HEK293 (cell line): ENCODE measurements around the gene CPLX1.
A peak's percentile ranks its signal among the peaks of the same experiment; 100 is the strongest.

Experiments
- CTCF ChIA-PET: fragments of 350-600 bp; formaldehyde crosslinking; extraction: SDS; loops from one replicate; lab custom pipeline; 2021; ENCODE audit warnings: antibody characterized with exemption; lab: Yijun Ruan, JAX
- POLR2A ChIA-PET: fragments of 300-600 bp; formaldehyde crosslinking; extraction: SDS; loops from one replicate; lab custom pipeline; 2020; ENCODE audit warnings: antibody characterized with exemption, inconsistent platforms; lab: Yijun Ruan, JAX
- H3K27ac ChIP-seq: fragments of 200-500 bp; sonication (Bioruptor generic); 2 replicates; pipeline ENCODE4 v1.5.1; 2014; ENCODE audit warnings: low read depth, low read length, control low read depth, inconsistent platforms; ENCODE audit errors: extremely low read depth
- H3K36me3 ChIP-seq, 2 experiments: fragments of 200-500 bp in 1 of 2; sonication (Bioruptor generic) in 1 of 2; 1 replicate in 1 of 2; 2 replicates in 1 of 2; pipeline ENCODE4 v1.5.1; 2014 to 2017; ENCODE audit warnings: inconsistent platforms in 2 of 2, low read length in 2 of 2; ENCODE audit not compliant: control insufficient read depth in 2 of 2, insufficient read depth in 1 of 2
- H3K4me1 ChIP-seq: fragments of 200-500 bp; sonication (Bioruptor generic); 2 replicates; pipeline ENCODE4 v1.5.1; 2014; ENCODE audit warnings: mild to moderate bottlenecking, low read length, inconsistent platforms; ENCODE audit not compliant: control insufficient read depth, insufficient read depth
- H3K4me3 ChIP-seq: 2 replicates; pipeline ENCODE4 v1.5.1; 2011; ENCODE audit warnings: low read depth, mild to moderate bottlenecking, control low read depth, low read length, moderate library complexity
- H3K9me3 ChIP-seq: fragments of 200-500 bp; sonication (Bioruptor generic); 2 replicates; pipeline ENCODE4 v1.5.1; 2014; ENCODE audit warnings: low read depth, low read length, inconsistent platforms; ENCODE audit not compliant: control insufficient read depth, insufficient read depth
- GLIS2 ChIP-seq: fragments of 450-650 bp; formaldehyde crosslinking; IDR thresholded peaks from 2 replicates; pipeline ENCODE4 v1.5.1; 2016; ENCODE audit warnings: missing biosample characterization, missing genetic modification characterization
- KLF9 ChIP-seq: fragments of 450-650 bp; formaldehyde crosslinking; IDR thresholded peaks from 2 replicates; pipeline ENCODE4 v1.5.1; 2016; ENCODE audit warnings: missing biosample characterization, missing genetic modification characterization, low read depth
- SP7 ChIP-seq: fragments of 450-650 bp; formaldehyde crosslinking; IDR thresholded peaks from 2 replicates; pipeline ENCODE4 v1.5.1; 2016; ENCODE audit warnings: missing biosample characterization, missing genetic modification characterization
- TRIM28 ChIP-seq: IDR thresholded peaks from 2 replicates; pipeline ENCODE4 v1.6.1; 2011; ENCODE audit warnings: low read length, control low read depth, borderline replicate concordance
- ZNF404 ChIP-seq: fragments of 450-650 bp; formaldehyde crosslinking; IDR thresholded peaks from 2 replicates; pipeline ENCODE4 v1.5.1; 2017; ENCODE audit warnings: missing biosample characterization, missing genetic modification characterization
- ZNF768 ChIP-seq: fragments of 450-650 bp; formaldehyde crosslinking; IDR thresholded peaks from 2 replicates; pipeline ENCODE4 v1.5.1; 2018; ENCODE audit warnings: missing biosample characterization, mild to moderate bottlenecking, missing genetic modification characterization
- TF ChIP-seq, protein P1 (sequence below): fragments of 450-650 bp; formaldehyde crosslinking; IDR thresholded peaks from 2 replicates; pipeline ENCODE4 v1.5.1; 2016; ENCODE audit warnings: missing biosample characterization, missing genetic modification characterization
- TF ChIP-seq, protein P2 (sequence below): fragments of 450-650 bp; formaldehyde crosslinking; IDR thresholded peaks from 2 replicates; pipeline ENCODE4 v1.5.1; 2017; ENCODE audit warnings: missing biosample characterization, missing genetic modification characterization
- TF ChIP-seq, protein P3 (sequence below): fragments of 450-650 bp; formaldehyde crosslinking; IDR thresholded peaks from 2 replicates; pipeline ENCODE4 v1.5.1; 2016; ENCODE audit warnings: missing biosample characterization, missing genetic modification characterization
- TF ChIP-seq, protein P4 (sequence below): fragments of 450-650 bp; formaldehyde crosslinking; IDR thresholded peaks from 2 replicates; pipeline ENCODE4 v1.5.1; 2016; ENCODE audit warnings: missing biosample characterization, missing genetic modification characterization, borderline replicate concordance
- TF ChIP-seq, protein P5 (sequence below): fragments of 450-650 bp; formaldehyde crosslinking; IDR thresholded peaks from 2 replicates; pipeline ENCODE4 v1.5.1; 2017; ENCODE audit warnings: missing biosample characterization, missing genetic modification characterization

CPLX1 gene

DNA sequence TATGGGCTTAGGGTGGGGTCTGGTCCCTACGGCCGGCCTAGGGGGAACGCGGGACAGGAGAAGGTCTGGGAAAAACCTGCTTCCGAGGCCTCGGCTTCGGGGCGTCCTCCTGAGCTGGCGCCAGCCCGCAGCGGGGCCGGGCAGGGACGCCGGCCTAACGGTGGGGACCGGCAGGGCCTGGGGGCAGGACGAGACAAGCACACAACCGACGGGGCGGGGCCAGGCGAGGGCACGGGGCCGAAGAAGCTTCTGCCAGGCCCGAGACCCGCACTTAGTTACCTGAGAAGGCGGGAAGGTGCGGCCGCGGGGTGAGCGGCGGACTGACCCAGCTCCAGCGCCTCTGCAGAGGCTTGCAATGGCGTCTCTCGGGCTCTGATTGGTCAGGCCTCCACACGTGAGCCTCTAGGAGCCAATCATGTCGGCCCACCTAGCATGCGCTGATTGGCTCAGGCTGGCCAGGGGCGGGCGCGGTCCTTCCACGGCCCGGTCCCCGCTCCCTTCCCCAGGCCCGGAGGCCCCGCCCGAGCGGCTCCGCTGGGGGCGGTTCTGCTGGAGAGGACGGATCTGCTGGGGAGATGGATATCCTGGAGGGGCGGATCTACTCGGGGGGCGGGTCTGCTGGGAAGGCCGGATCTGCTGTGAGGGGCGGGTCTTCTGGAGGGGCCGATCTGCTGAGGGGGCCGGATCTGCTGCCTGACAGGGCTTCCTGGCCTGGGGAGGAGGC is 44.3 kb downstream of the CPLX1 start (continued):
- TF ChIP-seq, protein P1, sequence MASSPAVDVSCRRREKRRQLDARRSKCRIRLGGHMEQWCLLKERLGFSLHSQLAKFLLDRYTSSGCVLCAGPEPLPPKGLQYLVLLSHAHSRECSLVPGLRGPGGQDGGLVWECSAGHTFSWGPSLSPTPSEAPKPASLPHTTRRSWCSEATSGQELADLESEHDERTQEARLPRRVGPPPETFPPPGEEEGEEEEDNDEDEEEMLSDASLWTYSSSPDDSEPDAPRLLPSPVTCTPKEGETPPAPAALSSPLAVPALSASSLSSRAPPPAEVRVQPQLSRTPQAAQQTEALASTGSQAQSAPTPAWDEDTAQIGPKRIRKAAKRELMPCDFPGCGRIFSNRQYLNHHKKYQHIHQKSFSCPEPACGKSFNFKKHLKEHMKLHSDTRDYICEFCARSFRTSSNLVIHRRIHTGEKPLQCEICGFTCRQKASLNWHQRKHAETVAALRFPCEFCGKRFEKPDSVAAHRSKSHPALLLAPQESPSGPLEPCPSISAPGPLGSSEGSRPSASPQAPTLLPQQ (tag by site-specific recombination): 0 out of 2 replicates have a peak, but pooled peaks have one; percentile 26
- TF ChIP-seq SP7 (tag by site-specific recombination) (peak; percentile 56), ZNF404 (no peak), KLF9 (peak; percentile 79), ZNF768 (tag by site-specific recombination) (no peak)
- TF ChIP-seq, protein P2, sequence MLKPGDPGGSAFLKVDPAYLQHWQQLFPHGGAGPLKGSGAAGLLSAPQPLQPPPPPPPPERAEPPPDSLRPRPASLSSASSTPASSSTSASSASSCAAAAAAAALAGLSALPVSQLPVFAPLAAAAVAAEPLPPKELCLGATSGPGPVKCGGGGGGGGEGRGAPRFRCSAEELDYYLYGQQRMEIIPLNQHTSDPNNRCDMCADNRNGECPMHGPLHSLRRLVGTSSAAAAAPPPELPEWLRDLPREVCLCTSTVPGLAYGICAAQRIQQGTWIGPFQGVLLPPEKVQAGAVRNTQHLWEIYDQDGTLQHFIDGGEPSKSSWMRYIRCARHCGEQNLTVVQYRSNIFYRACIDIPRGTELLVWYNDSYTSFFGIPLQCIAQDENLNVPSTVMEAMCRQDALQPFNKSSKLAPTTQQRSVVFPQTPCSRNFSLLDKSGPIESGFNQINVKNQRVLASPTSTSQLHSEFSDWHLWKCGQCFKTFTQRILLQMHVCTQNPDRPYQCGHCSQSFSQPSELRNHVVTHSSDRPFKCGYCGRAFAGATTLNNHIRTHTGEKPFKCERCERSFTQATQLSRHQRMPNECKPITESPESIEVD (tag by site-specific recombination): no peak

DNA sequence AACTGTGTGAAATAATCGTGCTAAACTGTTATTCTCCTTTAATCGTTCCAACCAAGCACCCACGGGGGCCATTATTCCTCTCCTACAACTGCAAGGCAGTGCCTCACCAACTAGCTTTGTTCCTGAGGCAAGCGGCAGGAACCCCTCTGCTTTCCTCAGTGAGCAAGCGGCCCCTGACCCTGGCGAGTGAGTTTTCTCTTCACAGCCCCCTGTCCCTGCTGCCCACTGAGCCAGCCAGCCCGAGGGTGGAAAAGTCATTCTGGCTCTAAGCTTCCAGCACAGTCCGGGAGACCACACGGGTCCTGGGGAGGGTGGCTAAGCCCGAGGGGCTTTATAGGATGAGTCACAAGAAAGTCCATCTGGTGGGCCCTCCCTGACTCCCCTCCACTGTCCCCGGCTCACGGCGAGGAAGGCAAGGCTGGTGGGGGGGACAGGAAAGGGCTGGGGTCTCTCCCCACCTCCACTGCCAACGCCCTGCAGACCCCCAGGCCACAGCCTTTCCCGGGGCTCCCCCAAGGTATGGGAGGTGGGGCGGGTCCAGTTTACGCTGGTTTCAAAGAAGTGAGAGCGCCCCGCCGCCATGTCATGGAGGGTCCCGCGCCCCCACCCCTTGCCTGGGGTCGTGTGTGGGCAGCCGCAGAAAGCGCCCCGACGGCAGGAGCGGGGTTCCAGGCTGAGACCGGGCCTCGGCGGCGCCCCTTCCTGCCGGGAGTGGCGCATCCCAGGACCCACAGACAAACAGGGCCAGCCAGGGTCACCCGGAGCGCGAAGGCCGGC is 45.0 kb downstream of the CPLX1 start:
- Histone ChIP-seq H3K4me3 (peak overlapping the region; percentile 97), H3K9me3 (no peaks in the 10 kb centered on the region), H3K36me3 (peaks cover 22 to 45% of the 10 kb centered on the region in 2 experiments; a peak in 2 of 3 replicates)
- TF ChIP-seq GLIS2 (tag by site-specific recombination): peak; percentile 41
- no peak for TF ChIP-seq TRIM28
- TF ChIP-seq, protein P3, sequence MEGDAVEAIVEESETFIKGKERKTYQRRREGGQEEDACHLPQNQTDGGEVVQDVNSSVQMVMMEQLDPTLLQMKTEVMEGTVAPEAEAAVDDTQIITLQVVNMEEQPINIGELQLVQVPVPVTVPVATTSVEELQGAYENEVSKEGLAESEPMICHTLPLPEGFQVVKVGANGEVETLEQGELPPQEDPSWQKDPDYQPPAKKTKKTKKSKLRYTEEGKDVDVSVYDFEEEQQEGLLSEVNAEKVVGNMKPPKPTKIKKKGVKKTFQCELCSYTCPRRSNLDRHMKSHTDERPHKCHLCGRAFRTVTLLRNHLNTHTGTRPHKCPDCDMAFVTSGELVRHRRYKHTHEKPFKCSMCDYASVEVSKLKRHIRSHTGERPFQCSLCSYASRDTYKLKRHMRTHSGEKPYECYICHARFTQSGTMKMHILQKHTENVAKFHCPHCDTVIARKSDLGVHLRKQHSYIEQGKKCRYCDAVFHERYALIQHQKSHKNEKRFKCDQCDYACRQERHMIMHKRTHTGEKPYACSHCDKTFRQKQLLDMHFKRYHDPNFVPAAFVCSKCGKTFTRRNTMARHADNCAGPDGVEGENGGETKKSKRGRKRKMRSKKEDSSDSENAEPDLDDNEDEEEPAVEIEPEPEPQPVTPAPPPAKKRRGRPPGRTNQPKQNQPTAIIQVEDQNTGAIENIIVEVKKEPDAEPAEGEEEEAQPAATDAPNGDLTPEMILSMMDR (tag by site-specific recombination): peak; percentile 23; the same call in 1 of the 2 replicates
- TF ChIP-seq, protein P4, sequence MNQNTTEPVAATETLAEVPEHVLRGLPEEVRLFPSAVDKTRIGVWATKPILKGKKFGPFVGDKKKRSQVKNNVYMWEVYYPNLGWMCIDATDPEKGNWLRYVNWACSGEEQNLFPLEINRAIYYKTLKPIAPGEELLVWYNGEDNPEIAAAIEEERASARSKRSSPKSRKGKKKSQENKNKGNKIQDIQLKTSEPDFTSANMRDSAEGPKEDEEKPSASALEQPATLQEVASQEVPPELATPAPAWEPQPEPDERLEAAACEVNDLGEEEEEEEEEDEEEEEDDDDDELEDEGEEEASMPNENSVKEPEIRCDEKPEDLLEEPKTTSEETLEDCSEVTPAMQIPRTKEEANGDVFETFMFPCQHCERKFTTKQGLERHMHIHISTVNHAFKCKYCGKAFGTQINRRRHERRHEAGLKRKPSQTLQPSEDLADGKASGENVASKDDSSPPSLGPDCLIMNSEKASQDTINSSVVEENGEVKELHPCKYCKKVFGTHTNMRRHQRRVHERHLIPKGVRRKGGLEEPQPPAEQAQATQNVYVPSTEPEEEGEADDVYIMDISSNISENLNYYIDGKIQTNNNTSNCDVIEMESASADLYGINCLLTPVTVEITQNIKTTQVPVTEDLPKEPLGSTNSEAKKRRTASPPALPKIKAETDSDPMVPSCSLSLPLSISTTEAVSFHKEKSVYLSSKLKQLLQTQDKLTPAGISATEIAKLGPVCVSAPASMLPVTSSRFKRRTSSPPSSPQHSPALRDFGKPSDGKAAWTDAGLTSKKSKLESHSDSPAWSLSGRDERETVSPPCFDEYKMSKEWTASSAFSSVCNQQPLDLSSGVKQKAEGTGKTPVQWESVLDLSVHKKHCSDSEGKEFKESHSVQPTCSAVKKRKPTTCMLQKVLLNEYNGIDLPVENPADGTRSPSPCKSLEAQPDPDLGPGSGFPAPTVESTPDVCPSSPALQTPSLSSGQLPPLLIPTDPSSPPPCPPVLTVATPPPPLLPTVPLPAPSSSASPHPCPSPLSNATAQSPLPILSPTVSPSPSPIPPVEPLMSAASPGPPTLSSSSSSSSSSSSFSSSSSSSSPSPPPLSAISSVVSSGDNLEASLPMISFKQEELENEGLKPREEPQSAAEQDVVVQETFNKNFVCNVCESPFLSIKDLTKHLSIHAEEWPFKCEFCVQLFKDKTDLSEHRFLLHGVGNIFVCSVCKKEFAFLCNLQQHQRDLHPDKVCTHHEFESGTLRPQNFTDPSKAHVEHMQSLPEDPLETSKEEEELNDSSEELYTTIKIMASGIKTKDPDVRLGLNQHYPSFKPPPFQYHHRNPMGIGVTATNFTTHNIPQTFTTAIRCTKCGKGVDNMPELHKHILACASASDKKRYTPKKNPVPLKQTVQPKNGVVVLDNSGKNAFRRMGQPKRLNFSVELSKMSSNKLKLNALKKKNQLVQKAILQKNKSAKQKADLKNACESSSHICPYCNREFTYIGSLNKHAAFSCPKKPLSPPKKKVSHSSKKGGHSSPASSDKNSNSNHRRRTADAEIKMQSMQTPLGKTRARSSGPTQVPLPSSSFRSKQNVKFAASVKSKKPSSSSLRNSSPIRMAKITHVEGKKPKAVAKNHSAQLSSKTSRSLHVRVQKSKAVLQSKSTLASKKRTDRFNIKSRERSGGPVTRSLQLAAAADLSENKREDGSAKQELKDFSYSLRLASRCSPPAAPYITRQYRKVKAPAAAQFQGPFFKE (tag by site-specific recombination): 0 out of 2 replicates have a peak, but pooled peaks have one; percentile 43
- TF ChIP-seq, protein P5, sequence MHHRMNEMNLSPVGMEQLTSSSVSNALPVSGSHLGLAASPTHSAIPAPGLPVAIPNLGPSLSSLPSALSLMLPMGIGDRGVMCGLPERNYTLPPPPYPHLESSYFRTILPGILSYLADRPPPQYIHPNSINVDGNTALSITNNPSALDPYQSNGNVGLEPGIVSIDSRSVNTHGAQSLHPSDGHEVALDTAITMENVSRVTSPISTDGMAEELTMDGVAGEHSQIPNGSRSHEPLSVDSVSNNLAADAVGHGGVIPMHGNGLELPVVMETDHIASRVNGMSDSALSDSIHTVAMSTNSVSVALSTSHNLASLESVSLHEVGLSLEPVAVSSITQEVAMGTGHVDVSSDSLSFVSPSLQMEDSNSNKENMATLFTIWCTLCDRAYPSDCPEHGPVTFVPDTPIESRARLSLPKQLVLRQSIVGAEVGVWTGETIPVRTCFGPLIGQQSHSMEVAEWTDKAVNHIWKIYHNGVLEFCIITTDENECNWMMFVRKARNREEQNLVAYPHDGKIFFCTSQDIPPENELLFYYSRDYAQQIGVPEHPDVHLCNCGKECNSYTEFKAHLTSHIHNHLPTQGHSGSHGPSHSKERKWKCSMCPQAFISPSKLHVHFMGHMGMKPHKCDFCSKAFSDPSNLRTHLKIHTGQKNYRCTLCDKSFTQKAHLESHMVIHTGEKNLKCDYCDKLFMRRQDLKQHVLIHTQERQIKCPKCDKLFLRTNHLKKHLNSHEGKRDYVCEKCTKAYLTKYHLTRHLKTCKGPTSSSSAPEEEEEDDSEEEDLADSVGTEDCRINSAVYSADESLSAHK (tag by site-specific recombination): no peak
- TF ChIP-seq, all 188 proteins: peak for 3
- ChIA-PET CTCF (interaction anchor here (0.7 kb wide), 1 partner anchor 1119 kb away, joined by 3 read pairs; no protein-coding TSS in a partner anchor), POLR2A (interaction anchor here (0.9 to 1.8 kb wide), 4 partner anchors 14 to 508 kb away, joined by 3 to 8 read pairs (median 4); partner anchors contain the start of genes GAK and TMEM175)
- Histone ChIP-seq H3K4me1 (no peaks in the 10 kb centered on the region), H3K27ac (peak overlapping the region; percentile 91)
